NT2/D1 (cell line): Measurements from ENCODE around the gene PRKCH.

Experiments
- DNase-seq: peaks from one replicate; pipeline ENCODE4 v3.0.0-alpha.2; 2011; ENCODE audit warnings: low read depth, low spot score
- H3K27me3 ChIP-seq: 2 replicates; pipeline ENCODE4 v1.6.0; 2011; ENCODE audit warnings: mild to moderate bottlenecking; ENCODE audit not compliant: insufficient read length, insufficient read depth
- H3K36me3 ChIP-seq: 2 replicates; pipeline ENCODE4 v1.6.1; 2011; ENCODE audit warnings: mild to moderate bottlenecking, low read length, mixed read lengths; ENCODE audit not compliant: insufficient read depth, insufficient read length
- H3K4me1 ChIP-seq: 2 replicates; pipeline ENCODE4 v1.5.1; 2011; ENCODE audit not compliant: insufficient read depth, insufficient read length
- H3K4me3 ChIP-seq: 2 replicates; pipeline ENCODE4 v1.5.1; 2011; ENCODE audit warnings: low read depth; ENCODE audit not compliant: insufficient read length
- H3K9ac ChIP-seq: 2 replicates; pipeline ENCODE4 v1.6.0; 2011; ENCODE audit warnings: low read depth; ENCODE audit not compliant: insufficient read length
- H3K9me3 ChIP-seq: 2 replicates; pipeline ENCODE4 v1.5.1; 2011; ENCODE audit warnings: mild to moderate bottlenecking, low read length; ENCODE audit not compliant: insufficient read depth
- SUZ12 ChIP-seq: IDR thresholded peaks from 2 replicates; pipeline ENCODE4 v1.6.1; 2011; ENCODE audit not compliant: insufficient read length, insufficient read depth; ENCODE audit errors: extremely low read depth
- YY1 ChIP-seq: IDR thresholded peaks from 2 replicates; pipeline ENCODE4 v1.6.1; 2011; ENCODE audit not compliant: insufficient read length, insufficient read depth
- ZNF274 ChIP-seq: IDR thresholded peaks from 2 replicates; pipeline ENCODE4 v1.6.1; 2011; ENCODE audit warnings: mild to moderate bottlenecking, low read depth, low read length

PRKCH gene

DNA sequence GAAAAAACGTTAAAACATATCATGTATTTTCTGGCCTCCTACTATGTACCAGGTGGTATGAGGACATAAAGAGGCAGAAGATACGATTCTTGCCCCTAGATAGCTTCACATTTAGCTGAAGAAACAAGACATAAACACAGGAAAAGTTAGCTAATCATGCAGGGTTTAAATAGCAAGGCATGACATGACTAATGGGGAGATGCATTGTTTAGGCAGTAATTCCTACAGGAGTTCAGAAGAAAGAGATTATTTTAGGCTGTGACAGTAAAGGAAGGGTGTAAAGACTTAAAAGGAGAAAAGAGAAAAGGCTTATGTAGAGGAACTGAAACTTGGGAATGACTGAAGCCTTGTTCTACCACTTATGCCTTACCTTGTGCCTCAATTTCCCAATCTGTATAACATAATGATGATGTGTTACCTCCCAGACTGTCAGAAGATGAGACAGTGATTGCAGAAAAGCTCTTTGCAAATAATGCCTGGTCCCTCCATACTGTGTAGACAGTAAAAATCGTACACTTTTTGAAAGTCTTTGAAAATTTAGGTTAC, 44.4 kb downstream of the PRKCH start:
- TF ChIP-seq ZNF274 (no peak), SUZ12 (no peak)
- no peak overlapping the region for H3K4me3 ChIP-seq
- no peaks in the 10 kb centered on the region for H3K27me3 ChIP-seq
- H3K4me1 ChIP-seq = no peaks in the 10 kb centered on the region
- no peaks in the 10 kb centered on the region for H3K36me3 ChIP-seq
- no peak overlapping the region for H3K9ac ChIP-seq
- DNase-seq = no peak
- H3K9me3 ChIP-seq = no peaks in the 10 kb centered on the region

DNA sequence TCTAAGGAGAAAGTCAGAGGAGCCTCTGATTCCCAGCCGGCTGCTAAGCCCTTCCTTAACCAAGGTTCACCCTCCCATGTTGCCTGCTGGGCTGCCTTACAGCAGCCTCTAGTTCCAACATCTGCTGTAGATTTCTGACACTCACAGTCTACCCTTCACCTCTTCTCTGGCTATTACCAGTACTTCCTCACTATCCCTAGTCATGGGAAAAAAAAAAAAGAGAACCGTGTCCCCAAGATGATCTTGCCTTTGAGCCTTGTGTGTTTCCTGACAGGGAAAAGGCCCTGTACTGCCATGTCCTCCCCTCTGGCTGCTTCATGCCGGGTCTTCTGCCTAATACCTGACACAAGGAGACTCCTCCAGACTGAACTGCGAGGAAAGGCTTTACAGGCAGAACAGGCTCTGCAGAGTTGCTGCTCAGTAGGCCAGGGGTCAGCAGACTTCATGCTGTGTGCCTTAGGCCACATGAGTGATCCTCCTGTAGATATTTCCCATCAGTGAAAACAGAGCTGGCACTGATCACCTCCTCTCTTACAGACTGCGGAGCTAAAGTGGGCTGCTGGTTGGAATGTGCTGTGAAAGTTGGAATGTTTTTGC, 46.8 kb downstream of the PRKCH start:
- Histone ChIP-seq H3K9me3 (peaks cover 3% of the 10 kb centered on the region; the same call in 1 of the 2 replicates), H3K27me3 (no peaks in the 10 kb centered on the region), H3K36me3 (no peaks in the 10 kb centered on the region), H3K4me1 (no peaks in the 10 kb centered on the region), H3K4me3 (no peak overlapping the region), H3K9ac (no peak overlapping the region)
- no peak for TF ChIP-seq SUZ12
- TF ChIP-seq YY1 = no peak
- TF ChIP-seq ZNF274 = no peak
- DNase-seq = no peak

- Histone ChIP-seq H3K36me3 (no peaks in the 10 kb centered on the region), H3K4me1 (no peaks in the 10 kb centered on the region), H3K27me3 (no peaks in the 10 kb centered on the region), H3K9ac (no peak overlapping the region), H3K9me3 (peaks cover 10% of the 10 kb centered on the region; the same call in 1 of the 2 replicates), H3K4me3 (no peak overlapping the region)
- no peak for TF ChIP-seq SUZ12
- no peak for TF ChIP-seq ZNF274
- no peak for TF ChIP-seq YY1
- DNase-seq = no peak
Observed at GRCh38 chr14:61368781-61369453, 47.5 kb downstream of the PRKCH start.

- TF ChIP-seq SUZ12 (no peak), YY1 (no peak), ZNF274 (no peak)
- no peaks in the 10 kb centered on the region for H3K36me3 ChIP-seq
- no peak for DNase-seq
- no peak overlapping the region for H3K9ac ChIP-seq
- H3K9me3 ChIP-seq = peaks cover 15% of the 10 kb centered on the region; the same call in 1 of the 2 replicates
- no peaks in the 10 kb centered on the region for H3K4me1 ChIP-seq
- H3K27me3 ChIP-seq = no peaks in the 10 kb centered on the region
- H3K4me3 ChIP-seq = no peak overlapping the region
Observed at GRCh38 chr14:61369454-61369810, 48.1 kb downstream of the PRKCH start.

- no peaks in the 10 kb centered on the region for H3K4me1 ChIP-seq
- no peaks in the 10 kb centered on the region for H3K36me3 ChIP-seq
- H3K27me3 ChIP-seq = no peaks in the 10 kb centered on the region
- H3K9ac ChIP-seq = no peak overlapping the region
- no peak overlapping the region for H3K4me3 ChIP-seq
- no peak for DNase-seq
- peaks cover 21% of the 10 kb centered on the region; the same call in 1 of the 2 replicates for H3K9me3 ChIP-seq
- TF ChIP-seq SUZ12 (no peak), ZNF274 (no peak), YY1 (no peak)
Observed at GRCh38 chr14:61372379-61372778, 51.0 kb downstream of the PRKCH start.

GRCh38 chr14:61372842-61373555, 51.6 kb downstream of the PRKCH start:
- H3K36me3 ChIP-seq = no peaks in the 10 kb centered on the region
- no peak overlapping the region for H3K4me3 ChIP-seq
- H3K9ac ChIP-seq = no peak overlapping the region
- H3K27me3 ChIP-seq = no peaks in the 10 kb centered on the region
- TF ChIP-seq SUZ12 (no peak), ZNF274 (no peak), YY1 (no peak)
- peaks cover 21% of the 10 kb centered on the region; the same call in 1 of the 2 replicates for H3K9me3 ChIP-seq
- no peak for DNase-seq
- no peaks in the 10 kb centered on the region for H3K4me1 ChIP-seq

DNA sequence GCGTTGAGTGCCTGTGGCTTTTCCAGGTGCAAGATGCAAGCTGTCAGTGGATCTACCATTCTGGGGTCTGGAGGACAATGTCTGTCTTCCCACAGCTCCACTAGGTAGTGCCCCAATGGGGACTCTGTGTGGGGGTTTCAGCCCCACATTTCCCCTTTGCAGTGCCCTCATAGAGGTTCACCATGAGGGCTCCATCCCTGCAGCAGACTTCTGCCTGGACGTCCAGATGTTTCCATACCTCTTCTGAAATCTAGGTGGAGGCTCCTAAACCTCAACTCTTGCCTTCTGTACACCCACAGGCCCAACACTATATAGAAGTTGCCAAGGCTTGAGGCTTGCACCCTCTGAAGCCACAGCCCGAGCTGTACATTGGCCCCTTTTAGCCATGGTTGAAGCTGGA, 52.9 kb downstream of the PRKCH start:
- H3K9ac ChIP-seq = no peak overlapping the region
- no peaks in the 10 kb centered on the region for H3K27me3 ChIP-seq
- TF ChIP-seq YY1 (no peak), SUZ12 (no peak), ZNF274 (no peak)
- H3K36me3 ChIP-seq = no peaks in the 10 kb centered on the region
- H3K4me1 ChIP-seq = no peaks in the 10 kb centered on the region
- DNase-seq = no peak
- H3K4me3 ChIP-seq = no peak overlapping the region
- H3K9me3 ChIP-seq = peaks cover 21% of the 10 kb centered on the region; the same call in 1 of the 2 replicates
